Type B pancreatic cell (in vitro differentiated cells): ENCODE measurements around the gene SMIM27. TPM values are rescaled to one million over a fixed set of nuclear protein-coding genes. Genes with fewer than 3 reads are reported as not detected.
A peak's percentile ranks its signal among the peaks of the same experiment; 100 is the strongest.

ENCODE experiments used
- DNase-seq: peaks from one replicate; pipeline ENCODE4 v3.0.0; 2021; ENCODE audit warnings: mixed read lengths; ENCODE audit not compliant: unreplicated experiment; ENCODE audit errors: extremely low spot score
- H3K27ac Mint-ChIP-seq: 2 replicates; pipeline ENCODE4 v1.8.0; 2021; ENCODE audit warnings: mild to moderate bottlenecking, mixed read lengths
- H3K27me3 Mint-ChIP-seq: 2 replicates; pipeline ENCODE4 v1.8.0; 2021; ENCODE audit warnings: mixed read lengths
- H3K36me3 Mint-ChIP-seq: 2 replicates; pipeline ENCODE4 v1.8.0; 2021; ENCODE audit warnings: mixed read lengths
- H3K4me1 Mint-ChIP-seq: one replicate; pipeline ENCODE4 v1.8.0; 2021; ENCODE audit warnings: mixed read lengths; ENCODE audit not compliant: unreplicated experiment
- H3K4me3 Mint-ChIP-seq: 2 replicates; pipeline ENCODE4 v1.8.0; 2021; ENCODE audit warnings: mild to moderate bottlenecking, mixed read lengths
- H3K9me3 Mint-ChIP-seq: 2 replicates; pipeline ENCODE4 v1.8.0; 2021; ENCODE audit warnings: mixed read lengths
- CTCF ChIP-seq: fragments of 200-600 bp; sonication (generic); conservative IDR thresholded peaks from 2 replicates; pipeline ENCODE4 v1.5.0; 2021; ENCODE audit warnings: antibody characterized with exemption, mild to moderate bottlenecking
- total RNA-seq: library from RNA; stranded (reverse); gene quantifications from 2 replicates; pipeline ENCODE4 v1.2.1, GENCODE V29; 2021; ENCODE audit warnings: low replicate concordance

SMIM27 gene
- total RNA-seq, 1 donor from 2014 or later: 9.1 TPM

GRCh38 chr9:32572900-32573523 is 20.9 kb downstream of the SMIM27 start, which contains the start of gene NDUFB6:
TSS of gene NDUFB6 (minus strand) at chr9:32573159. CDS start at chr9:32573060, 99 bp downstream.
- Mint-ChIP-seq H3K27me3 (peaks cover 17% of the 10 kb centered on the region), H3K27ac (peak within 1 kb of the TSS; percentile 98), H3K4me3 (peak within 1 kb of the TSS; percentile 98), H3K4me1 (no peaks in the 10 kb centered on the region), H3K9me3 (no peaks in the 10 kb centered on the region), H3K36me3 (peaks cover 6% of the 10 kb centered on the region)
- no peak for TF ChIP-seq CTCF
- DNase-seq: peak; percentile 94

DNA sequence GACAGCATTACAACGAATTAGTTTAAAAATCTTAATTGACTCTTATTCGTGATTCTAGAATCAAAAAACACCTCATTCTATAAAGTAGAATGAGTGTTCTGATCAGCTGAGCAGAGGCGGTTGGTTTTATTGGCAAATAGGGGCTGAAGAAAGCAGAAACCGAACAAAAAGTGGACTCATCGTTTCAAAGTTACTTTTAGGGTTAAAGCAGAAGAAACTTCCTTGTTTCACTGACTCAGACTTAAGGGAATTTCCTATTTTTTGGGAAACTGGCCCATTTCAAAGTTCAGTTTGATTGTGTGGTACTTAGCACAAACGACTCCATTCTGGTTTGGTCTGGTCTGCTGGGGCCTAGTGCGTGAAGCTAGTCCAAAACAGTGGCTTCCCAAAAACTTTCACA is 21.7 kb downstream of the SMIM27 start:
- H3K27ac Mint-ChIP-seq: peak overlapping the region; percentile 98
- peak overlapping the region; percentile 98 for H3K4me3 Mint-ChIP-seq
- H3K27me3 Mint-ChIP-seq: peaks cover 24% of the 10 kb centered on the region
- no peak for DNase-seq
- no peaks in the 10 kb centered on the region for H3K4me1 Mint-ChIP-seq
- no peaks in the 10 kb centered on the region for H3K9me3 Mint-ChIP-seq
- no peak for TF ChIP-seq CTCF
- peaks cover 6% of the 10 kb centered on the region for H3K36me3 Mint-ChIP-seq

DNA sequence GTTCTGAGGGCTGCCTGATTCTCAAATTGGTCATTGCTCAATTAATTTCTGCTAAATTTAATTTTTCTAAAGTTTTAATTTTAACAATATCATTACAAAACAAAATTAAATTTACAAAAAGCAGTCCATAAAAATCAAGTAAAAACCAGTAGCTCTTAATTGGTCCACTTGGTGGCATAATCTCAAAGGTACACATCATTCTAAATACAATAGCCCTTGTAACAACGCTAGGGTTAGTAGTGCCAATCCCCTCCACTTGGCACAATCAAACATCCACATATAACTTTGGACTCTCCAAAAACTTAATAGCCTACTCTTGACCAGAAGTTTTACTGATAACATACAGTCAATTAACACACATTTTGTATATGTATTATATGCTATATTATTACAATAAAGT is 22.7 kb downstream of the SMIM27 start:
- Mint-ChIP-seq H3K36me3 (peaks cover 4% of the 10 kb centered on the region), H3K4me1 (no peaks in the 10 kb centered on the region), H3K9me3 (no peaks in the 10 kb centered on the region), H3K27ac (no peak overlapping the region), H3K27me3 (peaks cover 33% of the 10 kb centered on the region), H3K4me3 (no peak overlapping the region)
- no peak for DNase-seq
- TF ChIP-seq CTCF: no peak

GRCh38 chr9:32577316-32577715 is 25.2 kb downstream of the SMIM27 start:
- DNase-seq: no peak
- H3K27ac Mint-ChIP-seq: no peak overlapping the region
- H3K9me3 Mint-ChIP-seq: no peaks in the 10 kb centered on the region
- no peaks in the 10 kb centered on the region for H3K4me1 Mint-ChIP-seq
- no peaks in the 10 kb centered on the region for H3K36me3 Mint-ChIP-seq
- TF ChIP-seq CTCF: no peak
- H3K4me3 Mint-ChIP-seq: no peak overlapping the region
- peaks cover 39% of the 10 kb centered on the region for H3K27me3 Mint-ChIP-seq

DNA sequence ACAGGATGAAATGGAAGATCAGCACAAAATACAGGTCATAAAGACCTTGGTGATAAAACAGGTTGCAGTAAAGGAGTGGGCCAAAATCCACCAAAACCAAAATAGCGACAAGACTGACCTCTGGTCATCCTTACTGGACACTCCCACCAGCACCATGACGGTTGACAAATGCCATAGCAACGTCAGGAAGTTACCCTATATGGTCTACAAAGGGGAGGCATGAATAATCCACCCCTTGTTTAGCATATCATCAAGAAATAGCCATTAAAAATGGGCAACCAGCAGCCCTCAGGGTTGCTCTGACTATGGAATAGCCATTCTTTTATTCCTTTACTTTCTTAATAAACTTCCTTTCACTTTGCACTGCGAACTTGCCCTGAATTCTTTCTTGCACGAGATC is 26.8 kb downstream of the SMIM27 start:
- no peaks in the 10 kb centered on the region for H3K9me3 Mint-ChIP-seq

More for the DNA sequence above, 26.8 kb downstream of the SMIM27 start:
- Mint-ChIP-seq H3K4me1 (no peaks in the 10 kb centered on the region), H3K4me3 (no peak overlapping the region), H3K36me3 (no peaks in the 10 kb centered on the region), H3K27ac (no peak overlapping the region), H3K27me3 (peaks cover 39% of the 10 kb centered on the region)
- no peak for DNase-seq
- no peak for TF ChIP-seq CTCF
